H1 (cell line): ENCODE measurements around the gene BCKDHA. TPM values are rescaled to one million over a fixed set of nuclear protein-coding genes. Genes with fewer than 3 reads are reported as not detected.

Experiments used
- BACH1 ChIP-seq: IDR thresholded peaks from 2 replicates; pipeline ENCODE4 v1.6.1; 2012; ENCODE audit warnings: low read length, improper control_type of control experiment
- BCL11A ChIP-seq, 2 experiments: IDR thresholded peaks; one replicate each; pipeline ENCODE4 v1.6.1; 2011; ENCODE audit warnings: low read depth in 2 of 2, low read length in 2 of 2, mild to moderate bottlenecking in 2 of 2
- BRCA1 ChIP-seq: IDR thresholded peaks from 2 replicates; pipeline ENCODE4 v1.6.1; 2012; ENCODE audit warnings: low read depth, low read length, improper control_type of control experiment
- CTBP2 ChIP-seq: IDR thresholded peaks from 2 replicates; pipeline ENCODE4 v1.7.0; 2011; ENCODE audit warnings: borderline replicate concordance, mild to moderate bottlenecking, moderate library complexity, mixed read lengths, low read length; ENCODE audit not compliant: insufficient read depth, insufficient read length
- EZH2 ChIP-seq: fragments of 200-600 bp; sonication (generic); IDR thresholded peaks from 2 replicates; pipeline ENCODE4 v1.7.1; 2012; ENCODE audit warnings: low read depth, mild to moderate bottlenecking, moderate library complexity, low read length, inconsistent platforms; ENCODE audit not compliant: severe bottlenecking
- HDAC2 ChIP-seq, 2 experiments: fragments of 300-600 bp in 1 of 2; sonication (generic) in 1 of 2; IDR thresholded peaks; 2 replicates each; pipeline ENCODE4 v1.6.1; 2011 to 2012; ENCODE audit warnings: low read depth in 2 of 2, low read length in 2 of 2, mild to moderate bottlenecking in 2 of 2, moderate library complexity in 2 of 2, borderline replicate concordance in 1 of 2, inconsistent platforms in 1 of 2
- TEAD4 ChIP-seq: IDR thresholded peaks from 2 replicates; pipeline ENCODE4 v1.6.1; 2012; ENCODE audit warnings: low read depth, low read length, inconsistent platforms, mixed read lengths
- polyA plus RNA-seq, 7 experiments: library from polyadenylated mRNA; depleted of rRNA in 3 of 7; stranded (reverse) in 5 of 7; unstranded in 2 of 7; fragments of >200 nt in 5 of 7; fragments of 200-250 nt in 2 of 7; gene quantifications; 1 replicate in 5 of 7; 2 replicates in 1 of 7; 4 replicates in 1 of 7; pipeline versions ENCODE4 v1.2.1 to v1.2.3, GENCODE V29; 2011 to 2013; ENCODE audit warnings: missing spikeins in 2 of 7, mixed read lengths in 2 of 7
- total RNA-seq: library from RNA; stranded (reverse); fragmentation: NEBNext Ultra II Directional; extraction: Animal tissue kit (Norgen Biotek cat#: 25700); gene quantifications from 2 replicates; pipeline ENCODE4 v1.2.1, GENCODE V29; 2021
- TF ChIP-seq, protein P1 (sequence below): fragments of 300-600 bp; sonication (generic); IDR thresholded peaks from 2 replicates; pipeline ENCODE4 v1.7.1; 2012; ENCODE audit warnings: low read length, moderate library complexity, mild to moderate bottlenecking, inconsistent platforms; ENCODE audit not compliant: insufficient replicate concordance
- TF ChIP-seq, protein P2 (sequence below): IDR thresholded peaks from 2 replicates; pipeline ENCODE4 v1.6.1; 2012; ENCODE audit warnings: low read length, inconsistent platforms

The BCKDHA gene
- total and polyA plus RNA-seq, 2 of the 8 experiments (the other 6 are each of a cell fraction or from before 2014, with no cell fraction given): 14.2 to 69.6 TPM

DNA sequence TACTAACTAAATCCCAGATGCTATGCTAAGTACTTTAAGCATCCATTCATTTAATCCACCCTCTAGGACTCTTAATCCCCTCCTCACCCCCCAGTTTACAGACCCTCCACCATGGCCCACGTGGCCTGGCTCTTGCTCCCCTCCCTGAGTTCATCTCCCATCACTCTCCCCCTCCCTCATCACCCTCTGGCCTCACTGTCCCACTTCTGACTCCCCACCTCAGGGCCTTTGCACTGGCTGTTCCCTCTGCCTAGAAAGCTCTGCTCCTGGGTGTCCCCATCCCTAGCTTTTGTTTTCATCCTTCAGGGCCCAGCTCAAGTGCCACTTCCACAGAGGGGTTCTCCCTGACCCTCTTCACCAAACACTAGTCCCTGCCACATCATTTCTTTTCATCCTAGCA lies 37.9 kb upstream of the BCKDHA start (continued):
- TF ChIP-seq, protein P1, sequence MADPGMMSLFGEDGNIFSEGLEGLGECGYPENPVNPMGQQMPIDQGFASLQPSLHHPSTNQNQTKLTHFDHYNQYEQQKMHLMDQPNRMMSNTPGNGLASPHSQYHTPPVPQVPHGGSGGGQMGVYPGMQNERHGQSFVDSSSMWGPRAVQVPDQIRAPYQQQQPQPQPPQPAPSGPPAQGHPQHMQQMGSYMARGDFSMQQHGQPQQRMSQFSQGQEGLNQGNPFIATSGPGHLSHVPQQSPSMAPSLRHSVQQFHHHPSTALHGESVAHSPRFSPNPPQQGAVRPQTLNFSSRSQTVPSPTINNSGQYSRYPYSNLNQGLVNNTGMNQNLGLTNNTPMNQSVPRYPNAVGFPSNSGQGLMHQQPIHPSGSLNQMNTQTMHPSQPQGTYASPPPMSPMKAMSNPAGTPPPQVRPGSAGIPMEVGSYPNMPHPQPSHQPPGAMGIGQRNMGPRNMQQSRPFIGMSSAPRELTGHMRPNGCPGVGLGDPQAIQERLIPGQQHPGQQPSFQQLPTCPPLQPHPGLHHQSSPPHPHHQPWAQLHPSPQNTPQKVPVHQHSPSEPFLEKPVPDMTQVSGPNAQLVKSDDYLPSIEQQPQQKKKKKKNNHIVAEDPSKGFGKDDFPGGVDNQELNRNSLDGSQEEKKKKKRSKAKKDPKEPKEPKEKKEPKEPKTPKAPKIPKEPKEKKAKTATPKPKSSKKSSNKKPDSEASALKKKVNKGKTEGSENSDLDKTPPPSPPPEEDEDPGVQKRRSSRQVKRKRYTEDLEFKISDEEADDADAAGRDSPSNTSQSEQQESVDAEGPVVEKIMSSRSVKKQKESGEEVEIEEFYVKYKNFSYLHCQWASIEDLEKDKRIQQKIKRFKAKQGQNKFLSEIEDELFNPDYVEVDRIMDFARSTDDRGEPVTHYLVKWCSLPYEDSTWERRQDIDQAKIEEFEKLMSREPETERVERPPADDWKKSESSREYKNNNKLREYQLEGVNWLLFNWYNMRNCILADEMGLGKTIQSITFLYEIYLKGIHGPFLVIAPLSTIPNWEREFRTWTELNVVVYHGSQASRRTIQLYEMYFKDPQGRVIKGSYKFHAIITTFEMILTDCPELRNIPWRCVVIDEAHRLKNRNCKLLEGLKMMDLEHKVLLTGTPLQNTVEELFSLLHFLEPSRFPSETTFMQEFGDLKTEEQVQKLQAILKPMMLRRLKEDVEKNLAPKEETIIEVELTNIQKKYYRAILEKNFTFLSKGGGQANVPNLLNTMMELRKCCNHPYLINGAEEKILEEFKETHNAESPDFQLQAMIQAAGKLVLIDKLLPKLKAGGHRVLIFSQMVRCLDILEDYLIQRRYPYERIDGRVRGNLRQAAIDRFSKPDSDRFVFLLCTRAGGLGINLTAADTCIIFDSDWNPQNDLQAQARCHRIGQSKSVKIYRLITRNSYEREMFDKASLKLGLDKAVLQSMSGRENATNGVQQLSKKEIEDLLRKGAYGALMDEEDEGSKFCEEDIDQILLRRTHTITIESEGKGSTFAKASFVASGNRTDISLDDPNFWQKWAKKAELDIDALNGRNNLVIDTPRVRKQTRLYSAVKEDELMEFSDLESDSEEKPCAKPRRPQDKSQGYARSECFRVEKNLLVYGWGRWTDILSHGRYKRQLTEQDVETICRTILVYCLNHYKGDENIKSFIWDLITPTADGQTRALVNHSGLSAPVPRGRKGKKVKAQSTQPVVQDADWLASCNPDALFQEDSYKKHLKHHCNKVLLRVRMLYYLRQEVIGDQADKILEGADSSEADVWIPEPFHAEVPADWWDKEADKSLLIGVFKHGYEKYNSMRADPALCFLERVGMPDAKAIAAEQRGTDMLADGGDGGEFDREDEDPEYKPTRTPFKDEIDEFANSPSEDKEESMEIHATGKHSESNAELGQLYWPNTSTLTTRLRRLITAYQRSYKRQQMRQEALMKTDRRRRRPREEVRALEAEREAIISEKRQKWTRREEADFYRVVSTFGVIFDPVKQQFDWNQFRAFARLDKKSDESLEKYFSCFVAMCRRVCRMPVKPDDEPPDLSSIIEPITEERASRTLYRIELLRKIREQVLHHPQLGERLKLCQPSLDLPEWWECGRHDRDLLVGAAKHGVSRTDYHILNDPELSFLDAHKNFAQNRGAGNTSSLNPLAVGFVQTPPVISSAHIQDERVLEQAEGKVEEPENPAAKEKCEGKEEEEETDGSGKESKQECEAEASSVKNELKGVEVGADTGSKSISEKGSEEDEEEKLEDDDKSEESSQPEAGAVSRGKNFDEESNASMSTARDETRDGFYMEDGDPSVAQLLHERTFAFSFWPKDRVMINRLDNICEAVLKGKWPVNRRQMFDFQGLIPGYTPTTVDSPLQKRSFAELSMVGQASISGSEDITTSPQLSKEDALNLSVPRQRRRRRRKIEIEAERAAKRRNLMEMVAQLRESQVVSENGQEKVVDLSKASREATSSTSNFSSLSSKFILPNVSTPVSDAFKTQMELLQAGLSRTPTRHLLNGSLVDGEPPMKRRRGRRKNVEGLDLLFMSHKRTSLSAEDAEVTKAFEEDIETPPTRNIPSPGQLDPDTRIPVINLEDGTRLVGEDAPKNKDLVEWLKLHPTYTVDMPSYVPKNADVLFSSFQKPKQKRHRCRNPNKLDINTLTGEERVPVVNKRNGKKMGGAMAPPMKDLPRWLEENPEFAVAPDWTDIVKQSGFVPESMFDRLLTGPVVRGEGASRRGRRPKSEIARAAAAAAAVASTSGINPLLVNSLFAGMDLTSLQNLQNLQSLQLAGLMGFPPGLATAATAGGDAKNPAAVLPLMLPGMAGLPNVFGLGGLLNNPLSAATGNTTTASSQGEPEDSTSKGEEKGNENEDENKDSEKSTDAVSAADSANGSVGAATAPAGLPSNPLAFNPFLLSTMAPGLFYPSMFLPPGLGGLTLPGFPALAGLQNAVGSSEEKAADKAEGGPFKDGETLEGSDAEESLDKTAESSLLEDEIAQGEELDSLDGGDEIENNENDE: no peak
- no peak for TF ChIP-seq CTBP2
- no peak for TF ChIP-seq BCL11A (IDR thresholded peaks at IDR 0.05; ENCODE audit: low read depth in 2 of 2, low read length in 2 of 2)
- TF ChIP-seq, protein P2, sequence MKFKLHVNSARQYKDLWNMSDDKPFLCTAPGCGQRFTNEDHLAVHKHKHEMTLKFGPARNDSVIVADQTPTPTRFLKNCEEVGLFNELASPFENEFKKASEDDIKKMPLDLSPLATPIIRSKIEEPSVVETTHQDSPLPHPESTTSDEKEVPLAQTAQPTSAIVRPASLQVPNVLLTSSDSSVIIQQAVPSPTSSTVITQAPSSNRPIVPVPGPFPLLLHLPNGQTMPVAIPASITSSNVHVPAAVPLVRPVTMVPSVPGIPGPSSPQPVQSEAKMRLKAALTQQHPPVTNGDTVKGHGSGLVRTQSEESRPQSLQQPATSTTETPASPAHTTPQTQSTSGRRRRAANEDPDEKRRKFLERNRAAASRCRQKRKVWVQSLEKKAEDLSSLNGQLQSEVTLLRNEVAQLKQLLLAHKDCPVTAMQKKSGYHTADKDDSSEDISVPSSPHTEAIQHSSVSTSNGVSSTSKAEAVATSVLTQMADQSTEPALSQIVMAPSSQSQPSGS: no peak
- TF ChIP-seq HDAC2 (IDR thresholded peaks at IDR 0.05; ENCODE audit: borderline replicate concordance in 1 of 2, low read depth in 2 of 2, low read length in 2 of 2): no peak
- no peak for TF ChIP-seq TEAD4
- no peak for TF ChIP-seq BRCA1
- TF ChIP-seq EZH2: no peak
- no peak for TF ChIP-seq BACH1
